Skin epidermis (tissue), 12 donors: ENCODE results near the gene STOX1.
"Not testable (repeated sequence)": the region's sequence is repeated elsewhere in the genome, so short reads cannot be mapped to it uniquely, and the experiment has no call there.

Experiments used
- H3K27ac ChIP-seq, 21 experiments: fragments of 200-600 bp; sonication (generic) in 11 of 21; one replicate each; pipeline ENCODE4 v1.5.0; 2020; ENCODE audit warnings: mild to moderate bottlenecking in 3 of 21, inconsistent platforms in 2 of 21, moderate library complexity in 2 of 21
- H3K4me3 ChIP-seq, 7 experiments: fragments of 200-600 bp; sonication (generic) in 2 of 7; one replicate each; pipeline ENCODE4 v1.5.0; 2020; ENCODE audit warnings: inconsistent platforms in 2 of 7, mild to moderate bottlenecking in 2 of 7, moderate library complexity in 1 of 7

STOX1 gene

DNA sequence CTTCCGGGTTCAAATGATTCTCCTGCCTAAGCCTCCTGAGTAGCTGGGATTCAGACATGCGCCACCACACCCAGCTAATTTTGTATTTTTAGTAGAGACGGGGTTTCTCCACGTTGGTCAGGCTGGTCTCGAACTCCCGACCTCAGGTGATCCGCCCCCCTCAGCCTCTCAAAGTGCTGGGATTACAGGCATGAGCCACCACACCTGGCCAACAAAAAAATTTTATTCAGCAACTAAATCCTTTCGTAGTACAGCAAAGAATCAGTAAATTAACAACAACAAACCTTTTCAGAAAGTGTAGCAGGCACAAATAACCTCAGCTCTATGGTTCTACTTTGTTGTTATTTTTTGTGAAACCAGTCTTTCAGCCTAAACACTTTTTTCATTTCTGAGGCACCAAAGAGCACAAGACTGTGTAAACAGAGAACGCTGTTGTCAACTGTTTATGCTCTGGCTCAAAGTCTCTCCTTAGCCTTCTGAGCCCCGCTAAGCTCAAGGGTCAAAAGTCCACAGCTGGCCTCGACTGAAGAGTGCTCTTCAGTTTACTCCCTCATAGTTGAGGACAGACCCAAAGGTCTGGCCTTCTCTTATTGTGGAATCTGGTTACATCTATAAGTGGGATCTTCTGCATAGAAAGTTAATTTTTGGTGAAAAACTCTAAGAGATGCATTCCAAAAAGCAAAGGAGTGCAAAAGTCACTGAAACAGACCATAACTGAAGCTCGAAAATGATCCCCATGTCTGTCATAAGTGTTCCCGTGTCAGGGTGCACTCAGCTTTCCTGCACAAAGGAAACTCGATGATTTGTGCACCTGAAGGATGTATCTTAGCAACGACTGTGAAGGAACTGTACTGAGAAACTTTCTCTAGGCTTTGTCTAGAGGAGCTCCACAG is 49.2 kb downstream of the STOX1 start:
- no peak overlapping the region for H3K27ac ChIP-seq
- no peak overlapping the region for H3K4me3 ChIP-seq

DNA sequence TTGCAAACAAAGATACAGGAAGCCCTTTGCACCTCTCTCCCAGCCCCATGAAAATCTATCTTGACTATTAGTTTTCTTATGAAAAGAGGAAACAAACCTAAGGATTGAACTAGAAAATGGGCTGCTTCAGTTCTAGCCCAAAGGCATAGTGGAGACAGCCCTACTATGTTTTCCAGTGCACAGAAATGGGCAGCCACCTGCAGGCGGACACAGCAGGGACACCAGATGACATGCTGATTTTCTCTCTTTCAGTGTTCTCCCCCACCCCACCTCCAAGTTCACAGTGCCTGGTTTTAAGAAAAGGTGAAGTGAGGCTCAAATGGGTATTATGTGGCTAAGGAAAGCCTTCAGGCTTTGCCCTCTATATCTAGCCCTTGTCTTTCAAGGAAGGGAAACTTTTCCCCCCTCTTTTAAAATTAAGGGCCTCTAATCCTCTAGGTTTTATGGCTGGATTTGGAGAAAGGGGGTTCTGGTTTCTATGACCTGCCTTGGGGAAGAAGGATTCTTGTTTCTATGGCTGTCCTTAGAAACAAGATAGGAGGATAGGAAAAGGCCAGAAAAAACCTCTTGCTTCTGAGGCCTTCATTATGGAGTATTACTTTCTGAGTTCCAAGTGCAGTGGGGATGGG is 50.3 kb downstream of the STOX1 start:
- H3K27ac ChIP-seq: no peak overlapping the region
- H3K4me3 ChIP-seq: no peak overlapping the region

- H3K27ac ChIP-seq: no peak overlapping the region
- H3K4me3 ChIP-seq: no peak overlapping the region
Observed at GRCh38 chr10:68878496-68878895, 51.2 kb downstream of the STOX1 start.

DNA sequence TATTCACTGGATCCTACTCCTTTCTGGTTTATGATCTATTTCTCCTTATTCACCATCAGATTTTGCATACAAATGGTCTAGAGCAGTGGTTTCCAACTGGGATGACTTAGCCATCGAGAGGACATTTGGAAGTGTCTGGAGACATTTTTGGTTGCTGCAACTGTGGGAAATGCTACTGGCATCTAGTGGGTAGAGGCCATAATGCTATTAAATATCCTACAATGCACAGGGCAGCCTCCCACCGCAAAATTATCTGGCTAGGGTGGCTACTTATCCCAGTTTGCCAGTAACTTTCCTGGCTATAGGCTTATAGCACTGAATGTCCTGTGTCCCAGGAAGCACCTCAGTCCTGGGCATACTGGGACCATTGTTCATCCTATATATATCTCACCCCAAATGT is 52.3 kb downstream of the STOX1 start:
- H3K4me3 ChIP-seq: no peak overlapping the region
- no peak overlapping the region for H3K27ac ChIP-seq

- no peak overlapping the region for H3K27ac ChIP-seq
Observed at GRCh38 chr10:68880181-68880580, 52.9 kb downstream of the STOX1 start.

DNA sequence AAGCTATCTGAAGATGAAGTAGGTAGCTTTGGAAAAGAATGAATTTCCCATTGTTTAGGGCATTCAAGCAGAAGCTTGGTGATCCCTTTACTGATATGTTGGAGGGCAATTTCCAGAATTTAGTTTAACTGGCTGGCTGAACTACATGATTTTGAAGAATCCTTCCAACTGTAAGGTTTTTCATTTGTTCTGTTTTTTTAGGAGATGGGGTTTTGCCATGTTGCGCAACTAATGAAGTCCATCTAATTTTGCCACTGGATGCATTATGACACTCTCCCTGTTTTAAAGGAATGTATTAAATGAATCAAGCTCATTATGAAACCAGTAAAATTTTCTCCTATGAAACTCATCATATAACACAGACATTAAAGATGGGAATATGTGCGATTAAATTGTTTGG is 67.7 kb downstream of the STOX1 start:
- Histone ChIP-seq H3K27ac (no peak overlapping the region), H3K4me3 (no peak overlapping the region)

More at GRCh38 chr10:68880181-68880580, 52.9 kb downstream of the STOX1 start:
- H3K4me3 ChIP-seq: no peak overlapping the region

- Histone ChIP-seq H3K27ac (no peak overlapping the region), H3K4me3 (no peak overlapping the region)
Observed at GRCh38 chr10:68897336-68897741, 70.0 kb downstream of the STOX1 start.

GRCh38 chr10:68899186-68899745 is 71.9 kb downstream of the STOX1 start:
- Histone ChIP-seq H3K4me3 (no peak overlapping the region), H3K27ac (no peak overlapping the region)

- Histone ChIP-seq H3K27ac (peak overlapping the region; percentile 95 to 100 (median 99)), H3K4me3 (peak overlapping the region; percentile 65 to 97 (median 77))
Observed at GRCh38 chr10:68900427-68901104, 73.2 kb downstream of the STOX1 start.

DNA sequence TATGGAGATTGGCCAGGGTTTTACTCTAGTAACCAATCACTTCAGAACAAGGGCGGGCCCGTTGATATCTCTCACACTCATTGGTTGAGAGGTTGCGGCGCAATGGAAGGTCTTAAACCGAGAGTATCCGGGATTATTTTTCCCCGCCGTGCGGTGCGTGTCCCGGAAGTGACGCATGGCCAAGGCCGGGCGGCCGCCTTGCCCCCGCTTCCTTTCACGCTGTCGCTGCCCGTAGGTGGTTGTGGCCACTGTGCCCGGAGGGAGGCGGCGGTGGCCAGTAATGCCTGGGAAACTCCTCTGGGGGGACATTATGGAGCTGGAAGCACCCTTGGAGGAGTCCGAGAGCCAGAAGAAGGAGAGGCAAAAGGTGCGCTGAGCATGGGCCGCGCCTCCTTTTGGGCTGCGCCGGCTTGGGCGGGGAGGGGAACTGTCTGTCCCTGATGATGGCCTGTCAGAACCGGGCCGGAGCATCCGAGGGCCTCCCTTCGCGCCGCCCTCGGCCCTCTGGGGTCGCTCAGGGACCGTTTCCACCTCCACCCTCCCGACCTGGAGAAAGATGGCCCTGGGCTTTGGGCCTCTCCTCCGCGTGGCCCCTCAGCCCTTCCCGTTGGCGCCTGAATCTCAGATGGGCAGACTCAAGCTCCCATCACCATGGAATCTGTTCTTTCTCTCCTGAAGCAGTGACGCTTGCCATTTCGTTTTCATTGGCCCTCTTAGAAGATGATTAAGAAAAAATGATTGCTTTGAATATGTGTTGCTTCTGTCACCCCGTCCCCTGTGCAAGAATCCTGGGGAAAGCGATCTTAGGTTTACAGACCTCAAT is 74.0 kb downstream of the STOX1 start, which contains the start of gene DDX50:
Gene DDX50 (plus strand): TSS at position 211 of the 823 bp plus-strand sequence. CDS start 70 bp downstream, at position 281.
- Histone ChIP-seq H3K4me3 (peak within 1 kb of the TSS; percentile 65 to 97 (median 77)), H3K27ac (peak within 1 kb of the TSS; percentile 95 to 100 (median 99))

DNA sequence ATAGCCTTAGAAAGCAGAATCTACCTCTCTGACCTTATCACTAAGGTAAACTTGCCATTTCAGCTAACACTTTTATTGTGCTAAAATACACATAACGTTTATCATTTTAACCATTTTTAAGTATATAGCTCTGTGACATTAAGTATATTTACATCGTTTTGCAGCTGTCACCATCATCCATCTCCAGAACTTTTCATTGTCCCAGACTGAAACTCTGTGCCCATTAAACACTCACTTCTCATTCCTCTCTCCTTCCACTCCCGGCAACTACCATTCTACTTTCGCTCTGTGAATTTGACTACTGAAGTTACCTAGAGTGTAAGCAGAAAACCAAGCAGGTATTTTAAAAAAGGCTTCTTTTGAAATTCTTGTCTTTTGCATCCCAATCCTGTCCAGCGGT is 75.1 kb downstream of the STOX1 start:
- Histone ChIP-seq H3K27ac (peak overlapping the region in 4 of 21 experiments; percentile 95 to 99 (median 98)), H3K4me3 (peak overlapping the region in 2 of 7 experiments; percentile 1 to 79)

DNA sequence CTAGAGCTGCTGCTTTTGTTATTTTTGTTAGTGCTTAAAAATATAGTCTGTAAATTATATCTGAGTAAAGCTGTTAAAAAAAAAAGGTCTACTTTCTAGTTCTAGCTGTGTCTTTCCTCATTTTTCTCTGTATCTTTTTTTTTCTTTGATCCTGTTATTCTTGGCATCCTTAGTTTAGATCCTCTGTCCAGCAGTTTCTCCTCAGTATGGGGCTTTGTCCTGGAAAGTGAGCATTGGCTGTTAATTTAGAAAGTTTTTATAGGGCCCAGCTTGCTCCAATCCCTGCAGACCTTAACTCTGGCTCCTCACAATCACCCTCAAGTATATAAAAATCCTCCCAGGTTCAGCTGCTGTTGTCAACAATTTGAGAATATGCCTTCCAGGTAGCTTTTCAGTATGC is 97.3 kb downstream of the STOX1 start:
- H3K27ac ChIP-seq: no peak overlapping the region
- no peak overlapping the region for H3K4me3 ChIP-seq

DNA sequence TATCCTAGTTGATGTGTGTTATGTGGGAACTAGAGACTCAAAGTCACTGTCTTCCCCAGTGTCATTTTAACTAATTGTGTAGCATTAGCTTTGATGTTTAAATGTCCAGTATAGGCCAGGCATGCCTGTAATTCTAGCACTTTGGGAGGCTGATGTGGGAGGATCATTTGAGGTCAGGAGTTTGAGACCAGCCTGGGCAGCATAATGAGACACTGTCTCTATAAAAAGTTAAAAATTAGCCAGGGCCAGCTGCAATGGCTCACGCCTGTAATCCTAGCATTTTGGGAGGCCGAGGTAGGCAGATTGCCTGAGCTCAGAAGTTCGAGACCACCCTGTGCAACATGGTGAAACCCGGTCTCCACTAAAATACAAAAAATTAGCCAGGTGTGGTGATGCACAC is 98.2 kb downstream of the STOX1 start:
- no peak overlapping the region for H3K27ac ChIP-seq
- no peak overlapping the region for H3K4me3 ChIP-seq

DNA sequence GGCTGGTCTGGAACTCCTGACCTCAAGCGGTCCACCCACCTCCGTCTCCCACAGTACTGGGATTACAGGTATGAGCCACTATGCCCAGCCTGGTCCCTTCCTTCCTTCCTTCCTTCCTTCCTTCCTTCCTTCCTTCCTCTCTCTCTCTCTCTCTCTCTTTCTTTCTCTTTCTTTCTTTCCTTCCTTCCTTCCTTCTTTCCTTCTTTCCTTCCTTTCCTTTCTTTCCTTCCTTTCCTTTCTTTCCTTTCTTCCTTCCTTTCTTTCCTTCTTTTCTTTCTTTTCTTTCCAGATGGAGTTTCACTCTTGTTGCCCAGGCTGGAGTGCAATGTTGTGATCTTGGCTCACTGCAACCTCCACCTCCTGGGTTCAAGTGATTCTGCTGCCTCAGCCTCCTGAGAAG is 101.8 kb downstream of the STOX1 start:
- H3K4me3 ChIP-seq, H3K27ac ChIP-seq: not testable (repeated sequence)

- not testable (repeated sequence) for H3K4me3 ChIP-seq, H3K27ac ChIP-seq
Observed at GRCh38 chr10:68929888-68930287, 102.6 kb downstream of the STOX1 start.

- not testable (repeated sequence) for H3K27ac ChIP-seq
Observed at GRCh38 chr10:68932860-68933259, 105.5 kb downstream of the STOX1 start.

DNA sequence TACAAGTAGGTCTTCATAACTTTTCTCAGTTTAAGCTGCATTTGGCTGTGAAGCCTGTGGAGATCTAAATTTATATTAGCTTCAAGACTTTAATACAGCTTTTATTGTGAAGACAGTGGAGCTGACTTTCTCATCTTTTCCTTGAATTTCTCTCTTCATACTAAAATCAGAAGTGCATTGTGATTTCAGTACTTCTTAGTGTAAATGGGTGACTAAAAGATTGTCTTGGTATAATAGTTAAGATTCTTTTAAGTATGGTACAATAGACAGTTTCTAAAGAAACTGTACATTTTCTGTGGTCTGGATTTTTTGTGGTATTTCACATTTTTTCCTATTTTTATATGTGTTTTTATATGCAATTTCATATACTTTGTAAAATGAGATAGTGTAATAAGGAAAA is 107.7 kb downstream of the STOX1 start:
- no peak overlapping the region for H3K27ac ChIP-seq
- no peak overlapping the region for H3K4me3 ChIP-seq

More at GRCh38 chr10:68932860-68933259, 105.5 kb downstream of the STOX1 start:
- H3K4me3 ChIP-seq: not testable (repeated sequence)

- no peak overlapping the region for H3K4me3 ChIP-seq
- no peak overlapping the region for H3K27ac ChIP-seq
Observed at GRCh38 chr10:68938117-68938516, 110.8 kb downstream of the STOX1 start.

- Histone ChIP-seq H3K27ac (no peak overlapping the region), H3K4me3 (no peak overlapping the region)
Observed at GRCh38 chr10:68938884-68939283, 111.6 kb downstream of the STOX1 start.
